Hindlimb muscle (tissue), 1 donor: ENCODE measurements around the gene AIMP2. TPM values are rescaled to one million over a fixed set of nuclear protein-coding genes. Genes with fewer than 3 reads are reported as not detected.
"Not testable (repeated sequence)": the region's sequence is repeated elsewhere in the genome, so short reads cannot be mapped to it uniquely, and the experiment has no call there.

Source experiments
- DNase-seq: peaks from one replicate; pipeline ENCODE4 v3.0.0-alpha.2; 2013
- polyA plus RNA-seq: library from polyadenylated mRNA; unstranded; fragments of 120-200 nt; gene quantifications from one replicate; pipeline ENCODE4 v1.2.1, GENCODE V29; 2013; ENCODE audit not compliant: insufficient read length

The AIMP2 gene
- polyA plus RNA-seq, result 30.3 TPM

GRCh38 chr7:6008668-6009611 lies at the start of gene AIMP2, which contains the start of gene PMS2:
AIMP2 (plus strand) TSS chr7:6009272; CDS start chr7:6009364, 92 bp downstream.
PMS2 (minus strand) TSS chr7:6009049; CDS start chr7:6009019, 30 bp downstream.
- DNase-seq, result peak; percentile 98

- not testable (repeated sequence) for DNase-seq
Observed at GRCh38 chr7:5963205-5963604, 45.9 kb upstream of the AIMP2 start.

GRCh38 chr7:5963810-5964209 lies 45.3 kb upstream of the AIMP2 start:
- not testable (repeated sequence) for DNase-seq

DNA sequence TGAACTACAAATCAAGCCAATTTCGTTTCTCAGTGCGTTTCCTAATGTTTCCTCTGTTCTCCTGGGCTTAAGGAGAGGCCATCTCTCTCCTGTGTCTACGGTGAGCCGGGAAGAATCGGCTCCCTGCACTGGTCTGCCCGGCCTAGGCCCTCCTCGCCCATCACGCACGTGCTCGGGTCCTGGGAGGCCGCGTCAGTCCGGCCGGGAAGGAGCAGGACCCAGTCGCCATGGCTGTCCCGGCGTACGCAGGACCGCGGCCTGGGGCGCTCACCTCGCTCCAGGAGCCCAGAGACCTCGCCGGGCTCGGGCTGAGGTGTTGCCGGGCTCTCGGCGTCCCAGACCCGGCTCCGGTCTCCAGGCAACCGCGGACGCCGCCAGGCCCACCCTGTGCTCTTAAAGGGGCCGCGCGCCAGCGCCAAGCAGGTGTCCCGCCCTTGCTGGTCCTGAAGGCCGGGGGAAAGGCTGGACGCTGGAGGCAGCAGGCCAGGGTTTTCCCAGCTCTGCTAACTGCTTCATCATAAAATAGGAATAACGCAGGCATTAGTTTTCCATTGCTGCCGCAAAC lies 38.6 kb upstream of the AIMP2 start, which contains the start of gene RSPH10B:
TSS of gene RSPH10B (minus strand) at position 343 of the 565 bp plus-strand sequence. CDS start 3,573 bp downstream, outside the sequence.
- not testable (repeated sequence) for DNase-seq

DNA sequence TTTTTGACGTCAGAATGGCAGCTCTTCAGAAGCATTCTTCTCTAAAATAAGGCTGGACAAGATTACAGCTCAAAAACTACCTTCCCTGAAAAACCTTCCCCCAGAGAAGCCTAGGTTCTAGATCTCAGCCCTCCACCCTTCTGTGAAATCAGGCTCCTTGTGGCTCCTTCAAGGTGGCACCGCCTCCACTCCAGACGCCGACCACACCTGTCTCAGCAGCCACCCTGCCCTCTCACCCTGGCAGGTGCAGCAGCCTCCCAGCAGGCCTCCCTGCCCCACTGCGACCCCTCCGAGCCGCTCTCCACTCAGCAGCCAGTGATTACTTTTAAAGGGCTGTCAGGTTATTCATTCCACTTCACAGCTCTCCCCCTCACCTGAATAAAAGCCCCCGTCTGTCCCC lies 35.5 kb upstream of the AIMP2 start:
- not testable (repeated sequence) for DNase-seq

DNA sequence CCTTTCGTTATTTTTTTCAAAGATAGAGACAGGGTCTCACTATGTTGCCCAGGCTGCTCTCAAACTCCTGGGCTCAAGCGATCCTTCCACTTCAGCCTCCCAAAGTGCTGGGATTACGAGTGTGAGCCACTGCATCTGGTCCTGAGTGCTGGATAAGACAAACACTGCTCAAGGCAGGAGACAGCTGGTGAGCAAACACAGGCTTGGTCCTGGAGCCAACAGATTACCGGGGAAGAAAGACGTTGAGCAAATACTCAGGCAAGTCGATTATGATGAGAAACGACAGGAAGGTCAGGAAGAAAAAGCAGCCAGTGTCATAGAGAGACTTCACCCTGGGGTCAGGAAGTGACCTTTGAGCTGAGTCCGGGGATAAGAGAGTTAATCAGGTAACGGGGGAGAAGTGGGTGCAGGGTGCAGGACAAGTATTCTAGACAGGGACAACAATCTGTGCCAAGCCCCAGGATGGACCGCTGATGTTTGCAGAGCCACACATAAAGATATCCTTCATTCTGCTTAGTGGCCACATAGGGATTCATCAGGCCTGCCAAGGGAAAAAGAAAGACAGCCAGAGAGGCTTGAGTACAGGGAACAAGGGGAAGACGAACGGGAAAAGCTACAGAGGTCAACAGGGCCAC lies 29.3 kb upstream of the AIMP2 start:
- not testable (repeated sequence) for DNase-seq

DNA sequence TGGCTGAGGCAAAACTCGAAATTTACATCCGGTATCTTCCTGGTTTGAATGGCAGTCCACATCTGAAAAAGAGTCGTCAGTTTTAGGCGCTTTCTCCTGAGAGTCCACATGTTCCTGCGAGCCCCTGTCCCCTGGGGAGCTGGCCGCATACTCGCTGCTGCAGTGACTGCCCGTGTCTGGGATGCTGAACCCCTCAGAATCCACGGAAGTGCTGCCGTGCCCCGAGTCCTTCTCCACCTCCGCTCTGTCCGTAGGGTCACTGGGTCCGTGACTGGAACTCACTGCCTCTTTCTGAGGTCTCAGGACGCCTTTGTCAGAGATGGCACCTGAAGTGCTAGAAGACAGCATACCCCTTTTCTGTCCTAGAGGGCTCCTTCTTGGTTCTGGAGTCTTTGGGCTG lies 22.0 kb upstream of the AIMP2 start:
- DNase-seq, result not testable (repeated sequence)

- peak; percentile 66 for DNase-seq
Observed at GRCh38 chr7:5997210-5997808, 11.8 kb upstream of the AIMP2 start.

GRCh38 chr7:6007386-6007785 lies 1.7 kb upstream of the AIMP2 start:
- no peak for DNase-seq

DNA sequence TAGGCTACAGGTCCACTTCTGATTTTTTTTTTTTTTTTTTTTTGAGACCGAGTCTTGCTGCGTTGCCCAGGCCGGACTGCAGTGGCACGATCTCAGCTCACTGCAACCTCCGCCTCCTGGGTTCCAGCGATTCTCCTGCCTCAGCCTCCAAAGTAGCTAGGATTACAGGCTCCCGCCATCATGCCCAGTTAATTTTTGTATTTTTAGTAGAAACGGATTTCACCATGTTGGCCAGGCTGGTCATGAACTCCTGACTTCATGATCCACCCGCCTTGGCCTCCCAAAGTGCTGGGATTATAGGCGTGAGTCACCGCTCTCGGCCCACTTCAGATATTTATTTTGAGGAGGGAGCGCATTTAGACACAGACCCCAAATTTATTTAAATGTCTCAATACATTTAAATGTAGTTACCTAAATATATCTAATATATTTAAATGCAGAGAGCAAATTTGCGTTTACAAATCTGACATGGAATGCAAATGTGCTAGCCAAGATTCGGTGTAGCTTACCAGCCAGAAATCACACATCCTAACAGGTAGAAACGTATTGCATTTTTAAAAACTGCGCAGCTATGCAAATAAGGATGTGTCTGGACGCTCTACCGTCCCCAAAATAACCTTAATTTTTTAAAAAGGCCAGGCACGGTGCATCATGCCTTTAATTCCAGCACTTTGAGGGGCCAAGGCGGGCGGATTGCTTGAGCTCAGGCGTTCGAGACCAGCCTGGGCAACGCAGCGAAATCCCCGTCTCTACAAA lies 1.1 kb upstream of the AIMP2 start:
- not testable (repeated sequence) for DNase-seq

DNA sequence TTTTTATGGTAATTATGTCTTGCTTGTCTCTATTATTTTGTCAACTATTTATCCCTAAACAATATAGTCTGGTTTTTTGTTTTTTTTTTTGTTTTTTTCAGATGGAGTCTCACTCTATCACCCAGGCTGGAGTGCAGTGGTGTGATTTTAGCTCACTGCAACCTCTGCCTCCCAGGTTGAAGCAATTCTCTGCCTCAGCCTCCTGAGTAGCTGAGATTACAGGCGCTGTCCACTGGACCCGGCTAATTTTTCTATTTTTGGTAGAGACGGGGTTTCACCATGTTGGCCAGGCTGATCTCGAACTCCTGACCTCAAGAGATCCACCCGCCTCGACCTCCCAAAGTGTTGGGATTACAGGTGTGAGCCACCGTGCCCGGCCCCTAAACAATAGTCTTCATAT lies 1.3 kb downstream of the AIMP2 start:
- not testable (repeated sequence) for DNase-seq

- DNase-seq, result no peak
Observed at GRCh38 chr7:6011541-6011940, 2.5 kb downstream of the AIMP2 start.

DNA sequence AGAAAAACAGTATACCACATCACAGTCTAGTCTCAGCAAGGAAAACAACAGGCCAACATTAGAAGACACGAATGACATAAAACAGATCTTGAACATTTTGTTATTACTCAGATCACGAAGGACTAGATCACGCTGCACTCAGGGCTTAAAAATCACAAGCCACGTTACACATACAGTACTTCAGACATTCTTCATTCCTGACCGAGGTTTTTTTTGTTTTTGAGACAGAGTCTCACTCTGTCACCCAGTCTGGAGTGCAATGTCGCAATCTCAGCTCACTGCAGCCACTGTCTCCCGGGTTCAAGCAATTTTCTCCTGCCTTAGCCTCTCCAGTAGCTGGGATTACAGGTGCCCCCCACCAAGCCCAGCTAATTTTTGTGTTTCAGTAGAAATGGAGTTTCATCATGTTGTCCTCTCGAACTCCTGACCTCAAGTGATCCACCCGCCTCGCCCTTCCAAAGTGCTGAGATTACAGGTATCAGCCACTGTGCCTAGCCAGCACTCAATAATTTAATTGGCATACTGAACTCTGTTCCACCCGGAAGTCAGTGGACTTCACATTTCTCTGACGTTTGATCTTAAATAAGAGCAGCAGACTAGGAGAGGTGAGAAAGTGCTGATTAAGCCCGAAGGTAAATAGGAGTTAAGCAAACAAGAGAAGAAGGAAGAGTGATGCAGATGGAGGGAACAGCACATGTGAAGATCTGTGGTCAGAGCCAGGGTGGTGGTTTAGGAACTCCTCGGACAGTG lies 3.5 kb downstream of the AIMP2 start:
- DNase-seq, result no peak

- DNase-seq, result peak; percentile 74
Observed at GRCh38 chr7:6015917-6016652, 7.0 kb downstream of the AIMP2 start.

DNA sequence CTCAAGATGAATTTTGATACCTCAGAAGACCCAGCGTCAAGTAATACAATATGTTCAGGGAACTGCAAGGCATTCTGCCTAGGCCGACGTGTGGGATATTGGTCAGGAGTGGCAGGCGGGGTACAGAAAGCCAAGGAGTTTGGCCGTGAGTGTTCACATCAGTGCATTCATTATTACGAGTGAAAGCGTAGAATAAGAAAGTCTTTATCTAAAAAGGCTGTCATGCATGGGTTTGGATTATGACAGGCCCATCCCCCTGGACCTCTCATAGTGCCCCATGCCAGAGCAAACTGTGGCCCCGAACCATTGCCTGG lies 7.5 kb downstream of the AIMP2 start:
- no peak for DNase-seq

- no peak for DNase-seq
Observed at GRCh38 chr7:6020371-6021286, 11.6 kb downstream of the AIMP2 start.

- no peak for DNase-seq
Observed at GRCh38 chr7:6022707-6023106, 13.6 kb downstream of the AIMP2 start.

- DNase-seq, result no peak
Observed at GRCh38 chr7:6023974-6024435, 14.9 kb downstream of the AIMP2 start.
